Endothelial cell of umbilical vein (primary cell): ENCODE data around the gene UGT1A3. TPM values are rescaled to one million over a fixed set of nuclear protein-coding genes. Genes with fewer than 3 reads are reported as not detected.

Experiments
- BruUV-seq: library from RNA; stranded (reverse); fragments of 400-500 nt; replicated peaks from 2 replicates; lab custom pipeline; 2021; lab: Mats Ljungman, UMichigan
- CTCF ChIA-PET: fragments of 300-600, 350-600 bp; sonication (Branson Sonifier 250); formaldehyde crosslinking; loops from one replicate; lab custom pipeline; 2021; ENCODE audit warnings: antibody characterized with exemption, inconsistent platforms; lab: Charles Lee
- POLR2A ChIA-PET: fragments of 300-600, 350-600 bp; sonication (Branson Sonifier 250); formaldehyde crosslinking; loops from one replicate; lab custom pipeline; 2021; ENCODE audit warnings: antibody characterized with exemption, inconsistent platforms; lab: Charles Lee
- DNase-seq: peaks from one replicate; pipeline ENCODE4 v3.0.0-alpha.2; 2011; ENCODE audit warnings: low read depth, low spot score
- FAIRE-seq: peaks from 2 replicates; lab custom pipeline; 2011; peaks lifted over from hg19 to GRCh38; lab: Jason Lieb, UNC
- H2AFZ ChIP-seq: 2 replicates; pipeline ENCODE4 v1.6.0; 2012; ENCODE audit warnings: low read depth, low read length, control low read depth, inconsistent platforms
- H3K27ac ChIP-seq: 2 replicates; pipeline ENCODE4 v1.5.1; 2011; ENCODE audit warnings: low read depth, mild to moderate bottlenecking, control low read depth, low read length, moderate library complexity; ENCODE audit not compliant: insufficient read depth
- H3K27me3 ChIP-seq, 2 experiments: 2 replicates each; pipeline versions ENCODE4 v1.6.0 to v1.6.1; 2011; ENCODE audit warnings: low read length in 2 of 2, mixed read lengths in 1 of 2; ENCODE audit not compliant: control insufficient read depth in 2 of 2, insufficient read depth in 2 of 2
- H3K36me3 ChIP-seq, 2 experiments: 2 replicates in 1 of 2; 3 replicates in 1 of 2; pipeline ENCODE4 v1.5.1; 2011; ENCODE audit warnings: low read length in 2 of 2, mild to moderate bottlenecking in 1 of 2, moderate library complexity in 1 of 2; ENCODE audit not compliant: control insufficient read depth in 2 of 2, insufficient read depth in 2 of 2; ENCODE audit errors: extremely low read depth in 1 of 2
- H3K4me1 ChIP-seq: 3 replicates; pipeline ENCODE4 v1.5.1; 2011; ENCODE audit warnings: mild to moderate bottlenecking, low read length; ENCODE audit not compliant: control insufficient read depth, insufficient read depth; ENCODE audit errors: extremely low read depth
- H3K4me2 ChIP-seq: 2 replicates; pipeline ENCODE4 v1.6.1; 2011; ENCODE audit warnings: low read length, control low read depth, mixed read lengths; ENCODE audit not compliant: insufficient read depth
- H3K4me3 ChIP-seq, 3 experiments: fragments of 200-600 bp in 1 of 3; sonication (generic), shearing (Covaris generic) in 1 of 3; replicated peaks in 1 of 3; 2 replicates each; pipeline ENCODE4 v1.5.1; 2011 to 2016; ENCODE audit warnings: control low read depth in 3 of 3, low read length in 3 of 3, mild to moderate bottlenecking in 2 of 3, inconsistent platforms in 1 of 3, low read depth in 1 of 3, moderate library complexity in 1 of 3; ENCODE audit not compliant: insufficient read depth in 1 of 3
- H3K79me2 ChIP-seq: 2 replicates; pipeline ENCODE4 v1.6.0; 2012; ENCODE audit warnings: low read length, inconsistent platforms; ENCODE audit not compliant: control insufficient read depth, insufficient read depth
- H3K9ac ChIP-seq: replicated peaks from 2 replicates; pipeline ENCODE3; 2011; ENCODE audit warnings: low read length, control low read depth; ENCODE audit not compliant: insufficient read depth; ENCODE audit errors: extremely low read depth
- H3K9me1 ChIP-seq: replicated peaks from 3 replicates; pipeline ENCODE4 v1.6.0; 2011; ENCODE audit warnings: mild to moderate bottlenecking, low read length; ENCODE audit not compliant: control insufficient read depth, insufficient read depth; ENCODE audit errors: extremely low read depth
- H3K9me3 ChIP-seq: replicated peaks from 2 replicates; pipeline ENCODE4 v1.5.1; 2012; ENCODE audit warnings: low read length, inconsistent platforms; ENCODE audit not compliant: control insufficient read depth, insufficient read depth
- H4K20me1 ChIP-seq: replicated peaks from 2 replicates; pipeline ENCODE3; 2011; ENCODE audit warnings: mild to moderate bottlenecking, low read length; ENCODE audit not compliant: control insufficient read depth, insufficient read depth; ENCODE audit errors: extremely low read depth
- CTCF ChIP-seq, 2 donors: IDR thresholded peaks; 1 replicate in 1 of 2; 2 replicates in 1 of 2; pipeline ENCODE4 v1.5.1; 2011; ENCODE audit warnings: low read length in 2 of 2, mild to moderate bottlenecking in 2 of 2, moderate library complexity in 2 of 2, control low read depth in 1 of 2, inconsistent platforms in 1 of 2, low read depth in 1 of 2; ENCODE audit not compliant: insufficient read depth in 1 of 2; ENCODE audit errors: extremely low read depth in 1 of 2
- EZH2 ChIP-seq: IDR thresholded peaks from 2 replicates; pipeline ENCODE4 v1.6.1; 2012; ENCODE audit warnings: borderline replicate concordance, low read depth, mild to moderate bottlenecking, moderate library complexity, low read length, inconsistent platforms; ENCODE audit not compliant: severe bottlenecking
- FOS ChIP-seq: IDR thresholded peaks from 2 replicates; pipeline ENCODE4 v1.6.1; 2011; ENCODE audit warnings: mild to moderate bottlenecking, low read length, moderate library complexity, borderline replicate concordance; ENCODE audit not compliant: insufficient read depth
- GATA2 ChIP-seq: IDR thresholded peaks from 2 replicates; pipeline ENCODE4 v1.7.0; 2011; ENCODE audit warnings: low read depth, mild to moderate bottlenecking, moderate library complexity, mixed read lengths, low read length; ENCODE audit not compliant: insufficient read length, insufficient read depth
- JUN ChIP-seq: IDR thresholded peaks from 2 replicates; pipeline ENCODE4 v1.6.1; 2011; ENCODE audit warnings: borderline replicate concordance, low read depth; ENCODE audit not compliant: insufficient read length, insufficient read depth
- MAX ChIP-seq: IDR thresholded peaks from 2 replicates; pipeline ENCODE4 v1.6.1; 2011; ENCODE audit not compliant: insufficient read depth, insufficient read length
- MYC ChIP-seq: IDR thresholded peaks from one replicate; pipeline ENCODE4 v1.6.1; 2011; ENCODE audit warnings: mild to moderate bottlenecking, low read depth, low read length
- POLR2A ChIP-seq: IDR thresholded peaks from 2 replicates; pipeline ENCODE4 v1.6.1; 2012; ENCODE audit warnings: low read depth, mild to moderate bottlenecking, control low read depth, low read length
- POLR2AphosphoS5 ChIP-seq: IDR thresholded peaks from 2 replicates; pipeline ENCODE4 v1.6.1; 2012; ENCODE audit warnings: low read depth, mild to moderate bottlenecking, control low read depth, low read length, moderate library complexity; ENCODE audit not compliant: insufficient read depth
- dilution Hi-C: fragments of 300-500 bp; cut with MboI; formaldehyde crosslinking; loops from one replicate; pipeline ENCODE4 v1.15.0; 2019; ENCODE audit warnings: low sequenced_read_pairs; ENCODE audit not compliant: extremely low pct_ligation_motif_present
- intact Hi-C: fragments of 100-400 bp; cut with micrococcal nuclease; formaldehyde crosslinking; loops from one replicate; pipeline ENCODE4 v1.10.0; 2022
- polyA plus RNA-seq, 4 experiments: library from polyadenylated mRNA; depleted of rRNA in 3 of 4; stranded (reverse) in 3 of 4; unstranded in 1 of 4; fragments of >200 nt; gene quantifications; 2 replicates each; pipeline versions ENCODE4 v1.2.1 to v1.2.3, GENCODE V29; 2011 to 2012; ENCODE audit warnings: missing spikeins in 1 of 4
- total RNA-seq: library from RNA; stranded (reverse); gene quantifications from 2 replicates; pipeline ENCODE4 v1.2.3, GENCODE V29; 2021

UGT1A3 gene
- total and polyA plus RNA-seq, 2 donors (not counting 3 experiments of a cell fraction or from before 2014, with no cell fraction given), result not detected

GRCh38 chr2:233681521-233682099 lies 47.2 kb upstream of the UGT1A3 start, which contains the start of gene UGT1A7:
TSS of gene UGT1A7 (plus strand) at chr2:233681901. CDS start at chr2:233681938, 37 bp downstream.
- Histone ChIP-seq H2AFZ (no peak within 1 kb of the TSS), H3K9me3 (no peaks in the 10 kb centered on the region), H3K36me3 (no peaks in the 10 kb centered on the region), H3K4me3 (no peak within 1 kb of the TSS), H3K4me1 (no peaks in the 10 kb centered on the region), H3K9me1 (no peaks in the 10 kb centered on the region), H3K27ac (no peak within 1 kb of the TSS), H3K9ac (no peak within 1 kb of the TSS), H3K4me2 (no peak within 1 kb of the TSS), H3K27me3 (no peaks in the 10 kb centered on the region), H3K79me2 (no peaks in the 10 kb centered on the region), H4K20me1 (no peaks in the 10 kb centered on the region)
- intact Hi-C loops (no loop called here), dilution Hi-C loops (no loop called here)
- no peak for FAIRE-seq
- TF ChIP-seq EZH2 (no peak), MYC (no peak), CTCF (IDR thresholded peaks at IDR 0.05; ENCODE audit: extremely low read depth in 1 of 2, insufficient read depth in 1 of 2, low read depth in 1 of 2, low read length in 2 of 2) (no peak), FOS (no peak), GATA2 (no peak), POLR2AphosphoS5 (no peak), MAX (no peak), POLR2A (no peak), JUN (no peak)
- DNase-seq, result no peak
- BruUV-seq, result no TSS peak
- ChIA-PET CTCF (interaction anchor here (0.6 kb wide), 1 partner anchor 345 kb away, joined by 3 read pairs; no protein-coding TSS in a partner anchor), POLR2A (interaction anchor here (0.6 kb wide), 1 partner anchor 41 kb away, joined by 3 read pairs; no protein-coding TSS in a partner anchor)
